Thoracic aorta (tissue), 2 donors: ENCODE data around the gene ST7. TPM values are rescaled to one million over a fixed set of nuclear protein-coding genes. Genes with fewer than 3 reads are reported as not detected.

ENCODE experiments used
- ATAC-seq: fragments of 150-250 bp; one replicate; pipeline ENCODE4 v1.8.0; 2017; ENCODE audit warnings: low read depth; ENCODE audit not compliant: insufficient number of reproducible peaks, low FRiP score
- DNase-seq: peaks from one replicate; pipeline ENCODE4 v3.0.0-alpha.2; 2020; ENCODE audit warnings: low spot score
- H3K27ac ChIP-seq, 2 donors: fragments of 200-600 bp; sonication (generic); 1 replicate in 1 of 2; 2 replicates in 1 of 2; pipeline ENCODE4 v1.5.1; 2016; ENCODE audit warnings: mild to moderate bottlenecking in 2 of 2, moderate library complexity in 2 of 2
- H3K27me3 ChIP-seq: fragments of 200-600 bp; sonication (generic); replicated peaks from 2 replicates; pipeline ENCODE4 v1.6.0; 2016; ENCODE audit warnings: mild to moderate bottlenecking; ENCODE audit not compliant: insufficient read depth
- H3K36me3 ChIP-seq: fragments of 200-600 bp; sonication (generic); one replicate; pipeline ENCODE4 v1.5.1; 2016
- H3K4me1 ChIP-seq, 2 donors: fragments of 200-600 bp; sonication (generic); 1 replicate in 1 of 2; 2 replicates in 1 of 2; pipeline versions ENCODE4 v1.5.1 to v1.6.0; 2016; ENCODE audit warnings: low read depth in 2 of 2, mild to moderate bottlenecking in 1 of 2; ENCODE audit not compliant: control insufficient read depth in 1 of 2
- H3K4me3 ChIP-seq: fragments of 200-600 bp; sonication (generic); 2 replicates; pipeline ENCODE4 v1.5.1; 2016; ENCODE audit warnings: mild to moderate bottlenecking
- H3K9me3 ChIP-seq: fragments of 200-600 bp; sonication (generic); 2 replicates; pipeline ENCODE4 v1.5.1; 2016
- total RNA-seq, 2 donors: library from RNA; depleted of rRNA; stranded (reverse); fragments of >200 nt; gene quantifications; one replicate each; pipeline versions ENCODE4 v1.1.0 to v1.2.3, GENCODE V29; 2016
- TF ChIP-seq, protein P1 (sequence below): fragments of 200-600 bp; sonication (generic); IDR thresholded peaks from one replicate; pipeline ENCODE4 v1.5.1; 2019; ENCODE audit warnings: antibody characterized with exemption

The ST7 gene
- total RNA-seq, 2 donors from 2014 or later = 29.8 to 56.2 TPM

DNA sequence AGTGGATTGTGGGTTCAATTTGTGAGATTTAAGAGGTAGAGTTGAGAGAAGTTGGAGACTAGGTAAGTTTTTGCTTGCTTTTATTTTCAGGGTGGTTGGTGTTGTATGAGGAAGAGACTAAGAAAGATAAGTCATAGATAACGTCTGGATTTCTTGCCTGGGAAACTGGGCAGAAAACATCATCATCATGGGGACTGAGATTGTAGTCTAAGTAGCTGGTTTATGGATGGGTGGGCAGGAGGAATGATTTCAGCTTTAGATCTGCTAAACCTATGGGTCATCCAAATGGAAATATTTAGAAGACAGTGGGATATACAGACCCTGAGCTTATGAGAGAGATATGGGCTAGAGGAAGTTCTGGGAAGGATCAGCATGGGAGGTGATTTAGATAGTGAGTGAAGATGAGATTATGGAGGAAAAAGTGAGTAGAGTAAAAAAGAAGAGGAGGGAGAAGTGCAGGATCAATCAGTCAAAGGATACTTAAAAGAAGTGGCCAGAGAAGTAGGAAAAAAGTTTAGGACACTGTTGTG is 199.8 kb downstream of the ST7 start:
- no peak overlapping the region for H3K27ac ChIP-seq
- no peaks in the 10 kb centered on the region for H3K9me3 ChIP-seq
- H3K4me1 ChIP-seq = peaks cover 5 to 12% of the 10 kb centered on the region in 2 donors
- DNase-seq = no peak
- no peaks in the 10 kb centered on the region for H3K27me3 ChIP-seq
- no peak for ATAC-seq
- TF ChIP-seq, protein P1, sequence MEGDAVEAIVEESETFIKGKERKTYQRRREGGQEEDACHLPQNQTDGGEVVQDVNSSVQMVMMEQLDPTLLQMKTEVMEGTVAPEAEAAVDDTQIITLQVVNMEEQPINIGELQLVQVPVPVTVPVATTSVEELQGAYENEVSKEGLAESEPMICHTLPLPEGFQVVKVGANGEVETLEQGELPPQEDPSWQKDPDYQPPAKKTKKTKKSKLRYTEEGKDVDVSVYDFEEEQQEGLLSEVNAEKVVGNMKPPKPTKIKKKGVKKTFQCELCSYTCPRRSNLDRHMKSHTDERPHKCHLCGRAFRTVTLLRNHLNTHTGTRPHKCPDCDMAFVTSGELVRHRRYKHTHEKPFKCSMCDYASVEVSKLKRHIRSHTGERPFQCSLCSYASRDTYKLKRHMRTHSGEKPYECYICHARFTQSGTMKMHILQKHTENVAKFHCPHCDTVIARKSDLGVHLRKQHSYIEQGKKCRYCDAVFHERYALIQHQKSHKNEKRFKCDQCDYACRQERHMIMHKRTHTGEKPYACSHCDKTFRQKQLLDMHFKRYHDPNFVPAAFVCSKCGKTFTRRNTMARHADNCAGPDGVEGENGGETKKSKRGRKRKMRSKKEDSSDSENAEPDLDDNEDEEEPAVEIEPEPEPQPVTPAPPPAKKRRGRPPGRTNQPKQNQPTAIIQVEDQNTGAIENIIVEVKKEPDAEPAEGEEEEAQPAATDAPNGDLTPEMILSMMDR = no peak
- no peaks in the 10 kb centered on the region for H3K36me3 ChIP-seq
- no peak overlapping the region for H3K4me3 ChIP-seq

- TF ChIP-seq, protein P1 = no peak
- ATAC-seq (no peak), DNase-seq (no peak)
- H3K9me3 ChIP-seq = no peaks in the 10 kb centered on the region
- H3K4me3 ChIP-seq = no peak overlapping the region
- H3K4me1 ChIP-seq = peaks cover 14 to 28% of the 10 kb centered on the region in 2 donors
- H3K36me3 ChIP-seq = no peaks in the 10 kb centered on the region
- H3K27me3 ChIP-seq = no peaks in the 10 kb centered on the region
- H3K27ac ChIP-seq = no peak overlapping the region
These were observed 201.4 kb downstream of the ST7 start for GRCh38 chr7:117154721-117155120.

DNA sequence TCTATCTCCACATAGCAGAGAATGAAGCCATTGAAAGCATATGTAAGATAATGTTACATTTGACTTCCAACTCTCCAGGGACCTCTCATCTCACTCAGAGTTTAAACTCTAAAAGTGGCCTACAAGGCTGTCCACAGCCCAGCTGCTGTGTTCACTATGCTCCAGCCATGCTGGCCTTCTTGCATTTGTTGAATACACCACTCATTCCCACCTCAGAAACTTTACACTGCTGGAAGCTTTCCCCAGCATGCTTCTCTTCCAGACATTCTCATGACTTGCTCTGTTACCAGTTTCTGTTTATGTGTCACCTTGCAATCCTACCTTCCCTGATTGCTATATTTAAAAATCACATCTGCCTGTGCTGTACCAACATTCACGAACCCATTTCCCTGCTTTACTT is 202.4 kb downstream of the ST7 start:
- Histone ChIP-seq H3K27me3 (no peaks in the 10 kb centered on the region), H3K9me3 (no peaks in the 10 kb centered on the region), H3K4me1 (peaks cover 14 to 28% of the 10 kb centered on the region in 2 donors), H3K4me3 (no peak overlapping the region), H3K27ac (no peak overlapping the region), H3K36me3 (no peaks in the 10 kb centered on the region)
- ATAC-seq (no peak), DNase-seq (no peak)
- TF ChIP-seq, protein P1 = no peak

GRCh38 chr7:117157241-117158209 is 204.2 kb downstream of the ST7 start:
- Histone ChIP-seq H3K9me3 (no peaks in the 10 kb centered on the region), H3K27ac (peak overlapping the region; percentile 16 to 52), H3K4me1 (peaks cover 14 to 32% of the 10 kb centered on the region in 2 donors), H3K36me3 (no peaks in the 10 kb centered on the region), H3K4me3 (peak overlapping the region; percentile 3), H3K27me3 (no peaks in the 10 kb centered on the region)
- DNase-seq (peak; percentile 27), ATAC-seq (no peak)
- TF ChIP-seq, protein P1 = no peak

- ATAC-seq (no peak), DNase-seq (no peak)
- H3K4me3 ChIP-seq = no peak overlapping the region
- H3K36me3 ChIP-seq = no peaks in the 10 kb centered on the region
- no peak overlapping the region for H3K27ac ChIP-seq
- H3K27me3 ChIP-seq = no peaks in the 10 kb centered on the region
- peaks cover 14 to 45% of the 10 kb centered on the region in 2 donors for H3K4me1 ChIP-seq
- H3K9me3 ChIP-seq = no peaks in the 10 kb centered on the region
- TF ChIP-seq, protein P1 = no peak
These were observed 205.8 kb downstream of the ST7 start for GRCh38 chr7:117158941-117159697.
